MCF 10A (cell line): Measurements from ENCODE around the gene MPRIP. TPM values are rescaled to one million over a fixed set of nuclear protein-coding genes. Genes with fewer than 3 reads are reported as not detected.
A peak's percentile ranks its signal among the peaks of the same experiment; 100 is the strongest.

Source experiments
- BruUV-seq: library from RNA; stranded (reverse); fragments of 400-500 nt; replicated peaks from 2 replicates; lab custom pipeline; 2021; lab: Mats Ljungman, UMichigan
- CTCF ChIA-PET: fragments of 300-600 bp; sonication (Branson Sonifier 250); formaldehyde crosslinking; extraction: SDS; loops from one replicate; lab custom pipeline; 2021; ENCODE audit warnings: antibody characterized with exemption, inconsistent platforms; lab: Yijun Ruan, JAX
- POLR2A ChIA-PET: fragments of 300-600, 350-650 bp; sonication (Branson Sonifier 250); formaldehyde crosslinking; extraction: SDS; loops from one replicate; lab custom pipeline; 2020; ENCODE audit warnings: antibody characterized with exemption, inconsistent platforms; lab: Yijun Ruan, JAX
- DNase-seq: peaks from one replicate; pipeline ENCODE4 v3.0.0-alpha.2; 2018; ENCODE audit not compliant: unreplicated experiment
- H3K27ac Mint-ChIP-seq: one replicate; pipeline ENCODE4 v1.8.0; 2022; ENCODE audit warnings: mild to moderate bottlenecking, low read depth, mixed read lengths; ENCODE audit not compliant: unreplicated experiment
- H3K27me3 Mint-ChIP-seq: one replicate; pipeline ENCODE4 v1.8.0; 2022; ENCODE audit warnings: mixed read lengths; ENCODE audit not compliant: insufficient read depth, unreplicated experiment
- H3K36me3 Mint-ChIP-seq: one replicate; pipeline ENCODE4 v1.8.0; 2022; ENCODE audit warnings: mild to moderate bottlenecking, moderate library complexity, mixed read lengths; ENCODE audit not compliant: insufficient read depth, unreplicated experiment
- H3K4me1 Mint-ChIP-seq: one replicate; pipeline ENCODE4 v1.8.0; 2022; ENCODE audit warnings: mixed read lengths; ENCODE audit not compliant: insufficient read depth, unreplicated experiment
- H3K4me3 Mint-ChIP-seq: one replicate; pipeline ENCODE4 v1.8.0; 2022; ENCODE audit warnings: mild to moderate bottlenecking, moderate library complexity, mixed read lengths; ENCODE audit not compliant: unreplicated experiment
- H3K9me3 Mint-ChIP-seq: one replicate; pipeline ENCODE4 v1.8.0; 2022; ENCODE audit warnings: mixed read lengths; ENCODE audit not compliant: unreplicated experiment
- CTCF ChIP-seq: fragments of 200-600 bp; IDR thresholded peaks from one replicate; pipeline ENCODE4 v1.8.0; 2022; ENCODE audit warnings: antibody characterized with exemption, mild to moderate bottlenecking; ENCODE audit not compliant: unreplicated experiment
- intact Hi-C: fragments of 100-400 bp; cut with micrococcal nuclease; formaldehyde crosslinking; loops from 2 replicates; pipeline ENCODE4 v1.14.1; 2022
- total RNA-seq: library from RNA; stranded (reverse); gene quantifications from 2 replicates; pipeline ENCODE4 v1.2.3, GENCODE V29; 2022

Gene MPRIP
- total RNA-seq, 1 experiment from 2014 or later, result 230 TPM

- TF ChIP-seq CTCF, result no peak
- Mint-ChIP-seq H3K27ac (peak overlapping the region; percentile 42), H3K4me3 (no peak overlapping the region), H3K36me3 (peaks cover 25% of the 10 kb centered on the region), H3K9me3 (no peaks in the 10 kb centered on the region), H3K4me1 (peaks cover 15% of the 10 kb centered on the region), H3K27me3 (no peaks in the 10 kb centered on the region)
- ChIA-PET CTCF (interaction anchor here (1.0 kb wide), 1 partner anchor 8 kb away, joined by 3 read pairs; no protein-coding TSS in a partner anchor), POLR2A (no interaction called here)
- intact Hi-C loops, result no loop called here
- no peak for DNase-seq
- no TSS peak for BruUV-seq
Measured at GRCh38 chr17:17118399-17118798, 76.1 kb downstream of the MPRIP start.

GRCh38 chr17:17119106-17119505 is 76.8 kb downstream of the MPRIP start:
- no peak for DNase-seq
- intact Hi-C loops, result no loop called here
- TF ChIP-seq CTCF, result no peak
- peaks cover 15% of the 10 kb centered on the region for H3K4me1 Mint-ChIP-seq
- peaks cover 25% of the 10 kb centered on the region for H3K36me3 Mint-ChIP-seq
- H3K27ac Mint-ChIP-seq, result peak overlapping the region; percentile 51
- CTCF ChIA-PET, result interaction anchor here (1.0 to 1.2 kb wide), 3 partner anchors 9 to 108 kb away, joined by 3 read pairs; no protein-coding TSS in a partner anchor
- POLR2A ChIA-PET, result interaction anchor here (0.5 kb wide), 1 partner anchor 11 kb away, joined by 3 read pairs; no protein-coding TSS in a partner anchor
- no peak overlapping the region for H3K4me3 Mint-ChIP-seq
- no peaks in the 10 kb centered on the region for H3K9me3 Mint-ChIP-seq
- H3K27me3 Mint-ChIP-seq, result no peaks in the 10 kb centered on the region
- BruUV-seq, result no TSS peak

GRCh38 chr17:17119533-17119932 is 77.3 kb downstream of the MPRIP start:
- Mint-ChIP-seq H3K4me1 (peaks cover 15% of the 10 kb centered on the region), H3K27ac (peak overlapping the region; percentile 51), H3K4me3 (no peak overlapping the region), H3K27me3 (no peaks in the 10 kb centered on the region), H3K9me3 (no peaks in the 10 kb centered on the region), H3K36me3 (peaks cover 25% of the 10 kb centered on the region)
- TF ChIP-seq CTCF, result no peak
- no TSS peak for BruUV-seq
- intact Hi-C loops, result no loop called here
- DNase-seq, result no peak
- POLR2A ChIA-PET, result interaction anchor here (0.5 kb wide), 1 partner anchor 11 kb away, joined by 3 read pairs; no protein-coding TSS in a partner anchor
- CTCF ChIA-PET, result interaction anchor here (1.0 to 1.2 kb wide), 3 partner anchors 9 to 107 kb away, joined by 3 read pairs; no protein-coding TSS in a partner anchor

- DNase-seq, result no peak
- BruUV-seq, result no TSS peak
- Mint-ChIP-seq H3K36me3 (peaks cover 19% of the 10 kb centered on the region), H3K4me1 (peaks cover 15% of the 10 kb centered on the region), H3K27ac (peak overlapping the region; percentile 51), H3K9me3 (no peaks in the 10 kb centered on the region), H3K27me3 (no peaks in the 10 kb centered on the region), H3K4me3 (no peak overlapping the region)
- POLR2A ChIA-PET, result interaction anchor here (0.6 to 0.7 kb wide), 2 partner anchors 63 to 873 kb away, joined by 3 to 4 read pairs; no protein-coding TSS in a partner anchor
- CTCF ChIA-PET, result interaction anchor here (1.0 to 1.2 kb wide), 2 partner anchors 12 to 106 kb away, joined by 3 read pairs; no protein-coding TSS in a partner anchor
- no peak for TF ChIP-seq CTCF
- intact Hi-C loops, result no loop called here
Measured at GRCh38 chr17:17120294-17120693, 78.0 kb downstream of the MPRIP start.
